Measurements from ENCODE around the gene SLC6A9. TPM values are rescaled to one million over a fixed set of nuclear protein-coding genes. Genes with fewer than 3 reads are reported as not detected.

The SLC6A9 gene
- total RNA-seq, 1 donor from 2014 or later = 0.65 TPM

GRCh38 chr1:44049839-44050238, 18.6 kb upstream of the SLC6A9 start:
- ATAC-seq (no peak), DNase-seq (ENCODE audit: low spot score) (no peak)

- DNase-seq (ENCODE audit: low spot score) (no peak), ATAC-seq (no peak)
These were observed 17.4 kb upstream of the SLC6A9 start for GRCh38 chr1:44048532-44049215.

- DNase-seq (ENCODE audit: low spot score) (no peak), ATAC-seq (no peak)
These were observed 15.9 kb upstream of the SLC6A9 start for GRCh38 chr1:44047131-44047530.

- ATAC-seq (no peak), DNase-seq (ENCODE audit: low spot score) (no peak)
These were observed 13.8 kb upstream of the SLC6A9 start for GRCh38 chr1:44045064-44045463.

GRCh38 chr1:44044071-44044801, 13.0 kb upstream of the SLC6A9 start:
- DNase-seq (ENCODE audit: low spot score) = no peak

GRCh38 chr1:44043176-44044070, 12.2 kb upstream of the SLC6A9 start:
- DNase-seq (ENCODE audit: low spot score) (no peak), ATAC-seq (peak; percentile 43)

More at GRCh38 chr1:44044071-44044801, 13.0 kb upstream of the SLC6A9 start:
- no peak for ATAC-seq

- DNase-seq (ENCODE audit: low spot score) (no peak), ATAC-seq (no peak)
These were observed 9.6 kb upstream of the SLC6A9 start for GRCh38 chr1:44040846-44041245.

- DNase-seq (ENCODE audit: low spot score) = no peak
- no peak for ATAC-seq
These were observed 9.2 kb upstream of the SLC6A9 start for GRCh38 chr1:44040418-44040817.

- DNase-seq (ENCODE audit: low spot score) (no peak), ATAC-seq (no peak)
These were observed 7.8 kb upstream of the SLC6A9 start for GRCh38 chr1:44038876-44039657.

GRCh38 chr1:44037154-44037553, 5.9 kb upstream of the SLC6A9 start:
- ATAC-seq = no peak
- DNase-seq (ENCODE audit: low spot score) = no peak

- ATAC-seq (peak; percentile 95), DNase-seq (ENCODE audit: low spot score) (peak; percentile 72)
These were observed 5.3 kb upstream of the SLC6A9 start for GRCh38 chr1:44036409-44037139.

GRCh38 chr1:44035726-44036408, 4.6 kb upstream of the SLC6A9 start:
- DNase-seq (ENCODE audit: low spot score) (no peak), ATAC-seq (no peak)

GRCh38 chr1:44034976-44035716, 3.9 kb upstream of the SLC6A9 start:
- DNase-seq (ENCODE audit: low spot score) (no peak), ATAC-seq (no peak)

- no peak for ATAC-seq
These were observed 3.2 kb upstream of the SLC6A9 start for GRCh38 chr1:44034423-44034822.

GRCh38 chr1:44033756-44034155, 2.5 kb upstream of the SLC6A9 start:
- DNase-seq (ENCODE audit: low spot score) (no peak), ATAC-seq (no peak)

More at GRCh38 chr1:44034423-44034822, 3.2 kb upstream of the SLC6A9 start:
- DNase-seq (ENCODE audit: low spot score) = no peak

GRCh38 chr1:44033041-44033575, 1.8 kb upstream of the SLC6A9 start:
- DNase-seq (ENCODE audit: low spot score) = no peak
- no peak for ATAC-seq

- no peak for ATAC-seq
- DNase-seq (ENCODE audit: low spot score) = no peak
These were observed 1.0 kb upstream of the SLC6A9 start for GRCh38 chr1:44032170-44032790.
